Vagina (tissue), 2 donors: ENCODE data around the gene ARID4A. TPM values are rescaled to one million over a fixed set of nuclear protein-coding genes. Genes with fewer than 3 reads are reported as not detected.
A peak's percentile ranks its signal among the peaks of the same experiment; 100 is the strongest.
"Not testable (repeated sequence)": the region's sequence is repeated elsewhere in the genome, so short reads cannot be mapped to it uniquely, and the experiment has no call there.

Experiments
- DNase-seq, 2 donors: peaks; one replicate each; pipeline ENCODE4 v3.0.0-alpha.2; 2017; ENCODE audit errors: extremely low spot score in 2 of 2
- H3K27ac ChIP-seq: fragments of 200-600 bp; sonication (generic); one replicate; pipeline ENCODE4 v1.5.1; 2019
- H3K27me3 ChIP-seq: fragments of 200-600 bp; sonication (generic); one replicate; pipeline ENCODE4 v1.5.1; 2019
- H3K36me3 ChIP-seq, 2 donors: fragments of 200-600 bp; sonication (generic); one replicate each; pipeline ENCODE4 v1.5.1; 2017 to 2019
- H3K4me1 ChIP-seq: fragments of 200-600 bp; sonication (generic); one replicate; pipeline ENCODE4 v1.5.1; 2019
- H3K4me3 ChIP-seq, 2 donors: fragments of 200-600 bp; sonication (generic); 1 replicate in 1 of 2; 2 replicates in 1 of 2; pipeline ENCODE4 v1.5.1; 2016 to 2019
- H3K9me3 ChIP-seq: fragments of 200-600 bp; sonication (generic); one replicate; pipeline ENCODE4 v1.5.1; 2019
- CTCF ChIP-seq, 3 experiments: fragments of 450-650 bp in 2 of 3; fragments of 200-600 bp in 1 of 3; sonication (generic) in 1 of 3; IDR thresholded peaks; one replicate each; pipeline ENCODE4 v1.5.1; 2017 to 2019; ENCODE audit warnings: antibody characterized with exemption in 3 of 3, mild to moderate bottlenecking in 2 of 3, moderate library complexity in 2 of 3
- POLR2A ChIP-seq, 2 donors: fragments of 450-650 bp; IDR thresholded peaks; one replicate each; pipeline ENCODE4 v1.6.1; 2017; ENCODE audit warnings: antibody characterized with exemption in 2 of 2, mild to moderate bottlenecking in 2 of 2, moderate library complexity in 2 of 2
- POLR2AphosphoS5 ChIP-seq, 2 donors: sonication (generic); formaldehyde crosslinking; IDR thresholded peaks; one replicate each; pipeline ENCODE4 v1.9.0; 2017; ENCODE audit warnings: antibody characterized with exemption in 2 of 2, mild to moderate bottlenecking in 2 of 2, low read depth in 1 of 2; ENCODE audit not compliant: insufficient read depth in 1 of 2
- intact Hi-C: fragments of 100-400 bp; cut with DNase I; formaldehyde crosslinking; loops from one replicate; pipeline ENCODE4 v1.15.1; 2023
- total RNA-seq: library from RNA; depleted of rRNA; stranded (reverse); fragments of >200 nt; gene quantifications from one replicate; pipeline ENCODE4 v1.2.3, GENCODE V29; 2016

Gene ARID4A
- total RNA-seq, 1 donor from 2014 or later = 20.6 TPM

- no peak overlapping the region for H3K27ac ChIP-seq
- no peaks in the 10 kb centered on the region for H3K27me3 ChIP-seq
- TF ChIP-seq POLR2A (IDR thresholded peaks at IDR 0.05) (no peak), POLR2AphosphoS5 (IDR thresholded peaks at IDR 0.05; ENCODE audit: insufficient read depth in 1 of 2, low read depth in 1 of 2) (no peak), CTCF (IDR thresholded peaks at IDR 0.05) (no peak)
- H3K9me3 ChIP-seq = no peaks in the 10 kb centered on the region
- H3K4me1 ChIP-seq = no peaks in the 10 kb centered on the region
- H3K36me3 ChIP-seq = peaks cover 0 to 25% of the 10 kb centered on the region in 2 donors
- intact Hi-C loops = no loop called here
- no peak overlapping the region for H3K4me3 ChIP-seq
- DNase-seq = no peak
Measured at GRCh38 chr14:58315606-58316005, 17.3 kb downstream of the ARID4A start.

- no peaks in the 10 kb centered on the region for H3K27me3 ChIP-seq
- DNase-seq = no peak
- peaks cover 0 to 47% of the 10 kb centered on the region in 2 donors for H3K36me3 ChIP-seq
- H3K27ac ChIP-seq = no peak overlapping the region
- no peak overlapping the region for H3K4me3 ChIP-seq
- intact Hi-C loops = no loop called here
- H3K4me1 ChIP-seq = peaks cover 14% of the 10 kb centered on the region
- TF ChIP-seq POLR2AphosphoS5 (IDR thresholded peaks at IDR 0.05; ENCODE audit: insufficient read depth in 1 of 2, low read depth in 1 of 2) (no peak), CTCF (IDR thresholded peaks at IDR 0.05) (no peak), POLR2A (IDR thresholded peaks at IDR 0.05) (no peak)
- H3K9me3 ChIP-seq = no peaks in the 10 kb centered on the region
Measured at GRCh38 chr14:58327019-58327418, 28.7 kb downstream of the ARID4A start.

GRCh38 chr14:58331111-58331510, 32.8 kb downstream of the ARID4A start:
- intact Hi-C loops = no loop called here
- no peaks in the 10 kb centered on the region for H3K9me3 ChIP-seq
- no peak for DNase-seq
- no peak overlapping the region for H3K4me3 ChIP-seq
- peak overlapping the region; percentile 22 for H3K27ac ChIP-seq
- H3K27me3 ChIP-seq = no peaks in the 10 kb centered on the region
- peaks cover 14% of the 10 kb centered on the region for H3K4me1 ChIP-seq
- H3K36me3 ChIP-seq = peaks cover 0 to 26% of the 10 kb centered on the region in 2 donors
- no peak for TF ChIP-seq POLR2AphosphoS5 (IDR thresholded peaks at IDR 0.05; ENCODE audit: insufficient read depth in 1 of 2, low read depth in 1 of 2)
- no peak for TF ChIP-seq CTCF (IDR thresholded peaks at IDR 0.05)
- no peak for TF ChIP-seq POLR2A (IDR thresholded peaks at IDR 0.05)

- H3K27ac ChIP-seq = no peak overlapping the region
Measured at GRCh38 chr14:58332561-58332960, 34.2 kb downstream of the ARID4A start.

GRCh38 chr14:58339666-58340065, 41.3 kb downstream of the ARID4A start:
- H3K27me3 ChIP-seq, DNase-seq, intact Hi-C loops, H3K27ac ChIP-seq, H3K4me1 ChIP-seq, H3K4me3 ChIP-seq, H3K9me3 ChIP-seq: not testable (repeated sequence)
- H3K36me3 ChIP-seq = peaks cover 0 to 29% of the 10 kb centered on the region in 2 donors

More at GRCh38 chr14:58332561-58332960, 34.2 kb downstream of the ARID4A start:
- Histone ChIP-seq H3K9me3 (no peaks in the 10 kb centered on the region), H3K36me3 (peaks cover 0 to 19% of the 10 kb centered on the region in 2 donors), H3K4me1 (peaks cover 14% of the 10 kb centered on the region), H3K27me3 (no peaks in the 10 kb centered on the region), H3K4me3 (no peak overlapping the region)
- TF ChIP-seq CTCF (IDR thresholded peaks at IDR 0.05) (no peak), POLR2A (IDR thresholded peaks at IDR 0.05) (no peak), POLR2AphosphoS5 (IDR thresholded peaks at IDR 0.05; ENCODE audit: insufficient read depth in 1 of 2, low read depth in 1 of 2) (no peak)
- intact Hi-C loops = no loop called here
- no peak for DNase-seq
